Parathyroid adenoma (tissue), 2 donors: ENCODE measurements around the gene ICA1.

Experiments
- H2AFZ ChIP-seq: fragments of 300-600 bp; sonication (generic); one replicate; pipeline ENCODE4 v1.7.0; 2017; ENCODE audit warnings: antibody characterized with exemption, mild to moderate bottlenecking
- H3K27ac ChIP-seq: fragments of 300-600 bp; sonication (generic); one replicate; pipeline ENCODE4 v1.7.0; 2017
- H3K27me3 ChIP-seq: fragments of 300-600 bp; sonication (generic); one replicate; pipeline ENCODE4 v1.7.0; 2017; ENCODE audit warnings: low read length; ENCODE audit not compliant: control insufficient read depth, insufficient read depth
- H3K36me3 ChIP-seq: fragments of 300-600 bp; sonication (generic); one replicate; pipeline ENCODE4 v1.7.0; 2017; ENCODE audit warnings: low read length; ENCODE audit not compliant: control insufficient read depth, insufficient read depth
- H3K4me1 ChIP-seq: fragments of 300-600 bp; sonication (generic); one replicate; pipeline ENCODE4 v1.7.0; 2017; ENCODE audit warnings: control low read depth
- H3K4me2 ChIP-seq: fragments of 300-600 bp; sonication (generic); one replicate; pipeline ENCODE4 v1.7.0; 2017; ENCODE audit warnings: low read length
- H3K4me3 ChIP-seq: fragments of 300-600 bp; sonication (generic); one replicate; pipeline ENCODE4 v1.7.0; 2017; ENCODE audit warnings: low read depth, low read length
- H3K79me2 ChIP-seq: fragments of 300-600 bp; sonication (generic); one replicate; pipeline ENCODE4 v1.7.0; 2017; ENCODE audit warnings: control low read depth
- H3K9ac ChIP-seq: fragments of 300-600 bp; sonication (generic); one replicate; pipeline ENCODE4 v1.7.0; 2017; ENCODE audit warnings: mild to moderate bottlenecking
- H3K9me3 ChIP-seq: fragments of 300-600 bp; sonication (generic); one replicate; pipeline ENCODE4 v1.7.0; 2017; ENCODE audit warnings: low read length; ENCODE audit not compliant: control insufficient read depth
- CTCF ChIP-seq: fragments of 300-600 bp; sonication (generic); IDR thresholded peaks from one replicate; pipeline ENCODE4 v1.7.0; 2017; ENCODE audit warnings: antibody characterized with exemption, mild to moderate bottlenecking
- donor health status: primary hyperparathyroidism.

ICA1 gene

GRCh38 chr7:8210845-8211724 lies 50.9 kb downstream of the ICA1 start:
- Histone ChIP-seq H3K9ac (no peak overlapping the region), H3K9me3 (no peaks in the 10 kb centered on the region), H3K79me2 (no peaks in the 10 kb centered on the region), H3K27me3 (no peaks in the 10 kb centered on the region), H3K27ac (no peak overlapping the region), H3K4me2 (no peak overlapping the region), H3K4me3 (no peak overlapping the region), H2AFZ (no peak overlapping the region), H3K4me1 (peaks cover 8% of the 10 kb centered on the region), H3K36me3 (no peaks in the 10 kb centered on the region)
- no peak for TF ChIP-seq CTCF

- Histone ChIP-seq H3K27ac (no peak overlapping the region), H2AFZ (no peak overlapping the region), H3K4me1 (peaks cover 8% of the 10 kb centered on the region), H3K79me2 (no peaks in the 10 kb centered on the region), H3K9ac (no peak overlapping the region), H3K4me2 (no peak overlapping the region), H3K9me3 (no peaks in the 10 kb centered on the region), H3K36me3 (no peaks in the 10 kb centered on the region), H3K4me3 (no peak overlapping the region), H3K27me3 (no peaks in the 10 kb centered on the region)
- TF ChIP-seq CTCF: no peak
These were observed 52.6 kb downstream of the ICA1 start for GRCh38 chr7:8209353-8209752.

- Histone ChIP-seq H3K9ac (no peak overlapping the region), H3K79me2 (no peaks in the 10 kb centered on the region), H3K9me3 (no peaks in the 10 kb centered on the region), H3K27me3 (no peaks in the 10 kb centered on the region), H3K4me2 (no peak overlapping the region), H3K36me3 (no peaks in the 10 kb centered on the region), H3K4me1 (peaks cover 8% of the 10 kb centered on the region), H3K4me3 (no peak overlapping the region), H2AFZ (no peak overlapping the region), H3K27ac (no peak overlapping the region)
- TF ChIP-seq CTCF: no peak
These were observed 53.2 kb downstream of the ICA1 start for GRCh38 chr7:8208816-8209215.

GRCh38 chr7:8206956-8207355 lies 55.0 kb downstream of the ICA1 start:
- Histone ChIP-seq H3K79me2 (no peaks in the 10 kb centered on the region), H3K9me3 (no peaks in the 10 kb centered on the region), H3K4me3 (no peak overlapping the region), H3K4me2 (no peak overlapping the region), H2AFZ (no peak overlapping the region), H3K27me3 (no peaks in the 10 kb centered on the region), H3K36me3 (no peaks in the 10 kb centered on the region), H3K27ac (no peak overlapping the region), H3K4me1 (peaks cover 8% of the 10 kb centered on the region), H3K9ac (no peak overlapping the region)
- no peak for TF ChIP-seq CTCF

GRCh38 chr7:8205537-8205936 lies 56.4 kb downstream of the ICA1 start:
- Histone ChIP-seq H3K9me3 (no peaks in the 10 kb centered on the region), H3K9ac (no peak overlapping the region), H2AFZ (no peak overlapping the region), H3K4me2 (no peak overlapping the region), H3K79me2 (no peaks in the 10 kb centered on the region), H3K27me3 (no peaks in the 10 kb centered on the region), H3K27ac (no peak overlapping the region), H3K4me3 (no peak overlapping the region), H3K4me1 (peaks cover 8% of the 10 kb centered on the region), H3K36me3 (no peaks in the 10 kb centered on the region)
- no peak for TF ChIP-seq CTCF
